T-helper 2 cell treated with Interferon-gamma antibody and Interleukin-4, amounts not matched to agents 5 μg/mL and 100 μg/mL, for 36 hours (primary cell): Measurements from ENCODE around the gene KISS1.

Experiments used
- DNase-seq: peaks from one replicate; pipeline ENCODE4 v3.0.0; 2021; ENCODE audit warnings: low spot score
- H3K27ac Mint-ChIP-seq: one replicate; pipeline ENCODE4 v1.8.0; 2021; ENCODE audit warnings: mild to moderate bottlenecking, mixed read lengths
- H3K27me3 Mint-ChIP-seq: one replicate; pipeline ENCODE4 v1.8.0; 2021; ENCODE audit warnings: low read depth, mixed read lengths
- H3K36me3 Mint-ChIP-seq: one replicate; pipeline ENCODE4 v1.8.0; 2021; ENCODE audit warnings: low read depth, mixed read lengths
- H3K4me1 Mint-ChIP-seq: one replicate; pipeline ENCODE4 v1.8.0; 2021; ENCODE audit warnings: low read depth, mixed read lengths
- H3K4me3 Mint-ChIP-seq: one replicate; pipeline ENCODE4 v1.8.0; 2022; ENCODE audit warnings: mild to moderate bottlenecking, moderate library complexity, mixed read lengths
- H3K9me3 Mint-ChIP-seq: one replicate; pipeline ENCODE4 v1.8.0; 2021; ENCODE audit warnings: mixed read lengths

The KISS1 gene

GRCh38 chr1:204150702-204151551 is 45.4 kb downstream of the KISS1 start:
- Mint-ChIP-seq H3K27ac (no peak overlapping the region), H3K4me3 (peak overlapping the region; percentile 62), H3K9me3 (no peaks in the 10 kb centered on the region), H3K36me3 (no peaks in the 10 kb centered on the region), H3K27me3 (peaks cover 34% of the 10 kb centered on the region), H3K4me1 (no peaks in the 10 kb centered on the region)
- DNase-seq, result no peak

GRCh38 chr1:204149635-204150565 is 46.4 kb downstream of the KISS1 start:
- no peak for DNase-seq
- Mint-ChIP-seq H3K4me3 (peak overlapping the region; percentile 27), H3K27me3 (peaks cover 35% of the 10 kb centered on the region), H3K9me3 (no peaks in the 10 kb centered on the region), H3K36me3 (no peaks in the 10 kb centered on the region), H3K4me1 (no peaks in the 10 kb centered on the region), H3K27ac (no peak overlapping the region)

- no peak overlapping the region for H3K4me3 Mint-ChIP-seq
- H3K9me3 Mint-ChIP-seq, result no peaks in the 10 kb centered on the region
- no peak for DNase-seq
- no peak overlapping the region for H3K27ac Mint-ChIP-seq
- H3K4me1 Mint-ChIP-seq, result no peaks in the 10 kb centered on the region
- no peaks in the 10 kb centered on the region for H3K36me3 Mint-ChIP-seq
- H3K27me3 Mint-ChIP-seq, result peaks cover 30% of the 10 kb centered on the region
Observed at GRCh38 chr1:204149107-204149506, 47.2 kb downstream of the KISS1 start.

DNA sequence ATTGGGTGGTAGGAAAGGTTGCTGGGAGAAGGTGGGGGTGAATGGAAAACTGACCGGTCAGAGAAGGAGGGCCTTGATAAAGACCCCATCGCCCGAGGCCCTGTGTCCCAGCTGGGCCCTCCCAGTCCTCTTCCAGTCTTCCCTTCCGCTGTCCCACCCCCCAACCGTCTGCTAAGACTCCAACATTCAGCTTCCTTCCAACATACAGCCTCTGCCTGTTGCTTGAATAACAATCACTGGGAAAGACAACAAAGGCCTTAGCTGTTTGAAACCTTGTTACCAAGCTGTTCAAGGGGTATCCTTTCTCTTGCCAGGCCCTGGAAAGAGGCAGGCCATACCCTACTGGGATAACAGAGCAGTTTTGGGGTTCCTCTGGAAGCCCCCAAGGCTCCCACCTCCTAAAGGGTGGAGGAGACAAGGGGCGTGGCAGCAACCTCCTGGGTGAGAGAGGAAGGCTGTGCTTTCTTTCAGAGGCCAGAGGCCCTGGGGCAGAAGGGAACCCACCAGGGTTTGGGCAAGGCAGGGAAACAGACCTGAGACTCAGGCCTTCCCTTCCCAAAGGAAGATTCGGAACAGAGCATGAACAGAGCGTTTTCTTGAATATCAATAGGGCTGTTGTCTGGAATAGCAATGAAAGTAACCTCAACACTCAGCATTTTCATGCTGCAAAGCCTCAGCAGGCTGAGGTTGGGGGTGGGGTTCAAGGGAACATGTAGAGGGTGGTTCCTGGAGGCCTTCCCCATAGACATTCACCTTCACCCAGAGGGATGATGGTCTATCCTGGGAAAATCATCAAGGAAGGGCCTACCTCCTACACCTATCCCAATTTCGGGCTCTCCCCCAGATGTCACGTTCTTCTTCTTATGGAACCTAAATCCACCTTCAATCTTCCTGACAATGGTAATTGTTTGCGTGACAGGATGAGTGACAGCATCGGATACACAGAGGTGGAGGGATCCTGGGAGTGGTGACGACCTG is 48.6 kb downstream of the KISS1 start:
- no peak overlapping the region for H3K27ac Mint-ChIP-seq
- H3K9me3 Mint-ChIP-seq, result no peaks in the 10 kb centered on the region

DNA sequence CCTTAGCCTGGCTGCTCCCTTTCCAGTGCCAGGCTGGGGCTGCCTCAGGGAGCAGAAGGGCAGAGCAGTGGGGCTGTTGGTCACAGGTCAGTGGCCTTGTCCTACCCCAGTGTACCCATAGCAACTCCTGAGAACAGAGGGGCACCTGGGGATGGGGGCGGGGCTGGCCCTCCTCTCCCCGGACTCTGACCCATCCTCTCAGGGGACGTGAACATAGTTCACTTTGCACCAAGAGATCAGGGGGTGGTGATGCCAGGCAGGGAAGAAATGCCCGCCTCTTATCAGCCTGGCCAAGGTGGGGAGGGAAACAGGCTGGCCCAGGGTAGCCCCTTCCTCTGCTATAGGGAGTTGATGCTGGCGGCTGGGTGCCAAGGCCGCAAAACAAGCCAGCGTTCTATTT is 49.3 kb downstream of the KISS1 start:
- no peak overlapping the region for H3K27ac Mint-ChIP-seq
- H3K9me3 Mint-ChIP-seq, result no peaks in the 10 kb centered on the region
- no peak overlapping the region for H3K4me3 Mint-ChIP-seq
- no peaks in the 10 kb centered on the region for H3K36me3 Mint-ChIP-seq
- no peak for DNase-seq
- H3K4me1 Mint-ChIP-seq, result no peaks in the 10 kb centered on the region
- peaks cover 16% of the 10 kb centered on the region for H3K27me3 Mint-ChIP-seq

More for the DNA sequence above, 48.6 kb downstream of the KISS1 start:
- H3K27me3 Mint-ChIP-seq, result peaks cover 21% of the 10 kb centered on the region
- DNase-seq, result no peak
- no peaks in the 10 kb centered on the region for H3K36me3 Mint-ChIP-seq
- no peak overlapping the region for H3K4me3 Mint-ChIP-seq
- no peaks in the 10 kb centered on the region for H3K4me1 Mint-ChIP-seq

DNA sequence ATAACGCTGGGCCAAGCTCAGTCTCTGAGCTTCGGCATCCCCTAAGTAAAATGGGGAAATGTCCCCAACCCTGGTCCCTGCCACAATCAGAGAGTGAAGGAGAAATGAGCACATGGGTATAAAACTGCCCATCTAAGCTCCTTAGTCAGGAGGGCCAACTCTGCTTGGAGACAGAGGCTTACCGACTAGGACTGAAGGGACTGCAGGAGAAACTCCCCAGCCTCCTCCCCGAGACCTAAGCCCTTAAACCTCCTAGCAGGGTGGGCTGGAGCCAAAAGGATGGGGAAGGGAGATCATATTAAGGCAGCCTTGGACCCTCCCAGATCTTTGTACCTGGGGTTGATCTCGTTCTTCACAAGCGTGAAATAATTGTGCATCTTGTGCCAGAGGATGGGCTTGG is 50.0 kb downstream of the KISS1 start:
- Mint-ChIP-seq H3K4me1 (no peaks in the 10 kb centered on the region), H3K4me3 (no peak overlapping the region), H3K9me3 (no peaks in the 10 kb centered on the region), H3K27ac (no peak overlapping the region), H3K27me3 (peaks cover 16% of the 10 kb centered on the region), H3K36me3 (no peaks in the 10 kb centered on the region)
- no peak for DNase-seq

DNA sequence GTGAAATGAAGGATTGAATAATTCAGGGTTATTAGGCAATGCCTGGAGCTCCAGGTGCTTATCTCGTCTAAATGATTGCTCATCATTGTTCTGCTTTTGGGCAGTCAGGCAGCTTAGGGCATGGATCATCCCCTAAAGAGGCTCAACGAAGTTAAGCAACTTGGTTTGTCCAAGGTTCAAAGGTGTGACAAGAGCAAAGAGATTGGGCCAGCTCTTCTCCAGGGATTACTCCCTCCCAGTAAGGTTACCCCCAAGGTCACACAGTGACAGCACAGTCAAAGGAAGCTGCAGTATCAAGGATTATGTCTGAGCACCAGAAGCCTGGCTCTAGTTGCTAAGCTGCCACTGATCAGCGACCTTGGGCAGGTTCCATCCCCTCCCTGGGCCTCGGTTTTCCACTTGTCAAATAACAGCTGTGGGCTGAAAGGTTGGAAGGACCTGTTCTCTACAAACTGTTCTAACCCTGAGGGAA is 51.2 kb downstream of the KISS1 start:
- Mint-ChIP-seq H3K27ac (no peak overlapping the region), H3K27me3 (peaks cover 7% of the 10 kb centered on the region), H3K4me1 (no peaks in the 10 kb centered on the region), H3K9me3 (no peaks in the 10 kb centered on the region), H3K36me3 (no peaks in the 10 kb centered on the region), H3K4me3 (no peak overlapping the region)
- DNase-seq, result no peak

- no peaks in the 10 kb centered on the region for H3K36me3 Mint-ChIP-seq
- H3K27ac Mint-ChIP-seq, result no peak overlapping the region
- no peak for DNase-seq
- H3K27me3 Mint-ChIP-seq, result peaks cover 4% of the 10 kb centered on the region
- no peak overlapping the region for H3K4me3 Mint-ChIP-seq
- H3K9me3 Mint-ChIP-seq, result no peaks in the 10 kb centered on the region
- H3K4me1 Mint-ChIP-seq, result no peaks in the 10 kb centered on the region
Observed at GRCh38 chr1:204143276-204144041, 52.8 kb downstream of the KISS1 start.

DNA sequence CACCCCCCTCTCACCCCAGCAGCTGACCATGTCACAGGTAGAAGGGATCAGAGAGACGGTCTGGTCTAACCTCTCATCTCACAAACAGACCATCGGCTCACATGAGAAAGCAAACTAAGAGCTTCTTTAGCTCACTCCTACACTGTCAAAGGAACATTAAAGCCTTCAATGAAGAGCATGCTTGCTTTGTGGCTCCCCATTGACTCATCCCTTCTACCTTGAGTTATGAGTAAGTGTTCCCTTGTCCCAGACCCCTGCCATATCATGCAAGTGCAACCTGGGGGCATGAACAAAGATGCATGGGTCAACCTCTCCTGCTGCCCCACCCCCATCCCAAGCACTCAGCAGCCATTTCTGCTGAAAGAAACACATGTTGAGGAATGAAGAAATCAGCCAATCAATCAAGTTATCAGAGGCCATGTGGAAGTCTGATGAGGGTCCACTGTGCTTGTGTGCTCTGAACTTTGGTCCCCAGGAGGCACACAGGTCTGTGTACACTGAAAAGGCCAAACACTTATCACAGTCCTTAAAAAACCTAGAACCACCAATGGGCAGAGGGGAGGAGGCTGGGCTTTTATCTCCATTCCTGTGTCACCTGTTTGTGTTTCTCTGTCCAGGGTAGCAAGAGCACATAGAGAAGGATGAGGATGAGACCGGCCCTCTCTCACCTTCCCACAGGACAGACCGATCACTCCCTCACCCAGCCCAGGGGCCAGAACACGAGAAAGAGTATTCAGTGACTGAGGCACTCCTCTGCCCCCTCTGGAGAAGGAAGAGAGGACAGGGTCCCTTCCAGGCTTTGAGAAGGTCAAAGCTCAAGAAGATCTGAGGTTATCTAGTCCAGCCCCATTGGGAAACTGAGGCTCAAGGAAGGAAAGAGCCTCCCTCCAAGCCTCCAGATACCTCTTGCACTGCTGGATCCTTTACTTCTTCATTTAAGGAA is 54.0 kb downstream of the KISS1 start:
- H3K9me3 Mint-ChIP-seq, result no peaks in the 10 kb centered on the region
- H3K27me3 Mint-ChIP-seq, result peaks cover 4% of the 10 kb centered on the region
- H3K4me3 Mint-ChIP-seq, result no peak overlapping the region
- H3K36me3 Mint-ChIP-seq, result no peaks in the 10 kb centered on the region
- no peaks in the 10 kb centered on the region for H3K4me1 Mint-ChIP-seq
- H3K27ac Mint-ChIP-seq, result no peak overlapping the region
- DNase-seq, result no peak

- Mint-ChIP-seq H3K4me1 (no peaks in the 10 kb centered on the region), H3K4me3 (no peak overlapping the region), H3K27ac (no peak overlapping the region), H3K36me3 (no peaks in the 10 kb centered on the region), H3K27me3 (peaks cover 4% of the 10 kb centered on the region), H3K9me3 (no peaks in the 10 kb centered on the region)
- no peak for DNase-seq
Observed at GRCh38 chr1:204141131-204141530, 55.2 kb downstream of the KISS1 start.
